Body of pancreas (tissue), 4 donors: Measurements from ENCODE around the gene SKP1.

ENCODE experiments used
- CTCF ChIP-seq, 7 experiments: fragments of 450-650 bp in 4 of 7; fragments of 200-600 bp in 3 of 7; sonication (generic) in 3 of 7; IDR thresholded peaks; one replicate each; pipeline ENCODE4 v1.5.1; 2016 to 2019; ENCODE audit warnings: antibody characterized with exemption in 7 of 7
- POLR2A ChIP-seq, 3 donors: fragments of 450-650 bp; IDR thresholded peaks; one replicate each; pipeline ENCODE4 v1.6.1; 2016; ENCODE audit warnings: antibody characterized with exemption in 3 of 3, mild to moderate bottlenecking in 2 of 3

GRCh38 chr5:134225780-134226440, 49.2 kb upstream of the SKP1 start, which contains the start of gene PPP2CA:
- TF ChIP-seq CTCF (IDR thresholded peaks at IDR 0.05) (peak in 2 of 7 experiments; percentile 2 to 18), POLR2A (IDR thresholded peaks at IDR 0.05) (no peak)
